Stimulated activated naive CD8-positive, alpha-beta T cell treated with anti-CD3 and anti-CD28 coated beads, Interleukin-15, Interleukin-2, amounts not matched to agents 100 ng/mL and 50 ng/mL, for 24 hours (primary cell): ENCODE measurements around the gene MMRN1.

Experiments used
- H3K27ac Mint-ChIP-seq: one replicate; pipeline ENCODE4 v1.8.0; 2021; ENCODE audit warnings: mild to moderate bottlenecking, mixed read lengths
- H3K27me3 Mint-ChIP-seq: one replicate; pipeline ENCODE4 v1.8.0; 2021; ENCODE audit warnings: mixed read lengths
- H3K36me3 Mint-ChIP-seq: one replicate; pipeline ENCODE4 v1.8.0; 2021; ENCODE audit warnings: low read depth, mixed read lengths
- H3K4me1 Mint-ChIP-seq: one replicate; pipeline ENCODE4 v1.8.0; 2021; ENCODE audit warnings: low read depth, mixed read lengths
- H3K4me3 Mint-ChIP-seq: one replicate; pipeline ENCODE4 v1.8.0; 2021; ENCODE audit warnings: mild to moderate bottlenecking, mixed read lengths
- H3K9me3 Mint-ChIP-seq: one replicate; pipeline ENCODE4 v1.8.0; 2021; ENCODE audit warnings: mixed read lengths

Gene MMRN1, protein sequence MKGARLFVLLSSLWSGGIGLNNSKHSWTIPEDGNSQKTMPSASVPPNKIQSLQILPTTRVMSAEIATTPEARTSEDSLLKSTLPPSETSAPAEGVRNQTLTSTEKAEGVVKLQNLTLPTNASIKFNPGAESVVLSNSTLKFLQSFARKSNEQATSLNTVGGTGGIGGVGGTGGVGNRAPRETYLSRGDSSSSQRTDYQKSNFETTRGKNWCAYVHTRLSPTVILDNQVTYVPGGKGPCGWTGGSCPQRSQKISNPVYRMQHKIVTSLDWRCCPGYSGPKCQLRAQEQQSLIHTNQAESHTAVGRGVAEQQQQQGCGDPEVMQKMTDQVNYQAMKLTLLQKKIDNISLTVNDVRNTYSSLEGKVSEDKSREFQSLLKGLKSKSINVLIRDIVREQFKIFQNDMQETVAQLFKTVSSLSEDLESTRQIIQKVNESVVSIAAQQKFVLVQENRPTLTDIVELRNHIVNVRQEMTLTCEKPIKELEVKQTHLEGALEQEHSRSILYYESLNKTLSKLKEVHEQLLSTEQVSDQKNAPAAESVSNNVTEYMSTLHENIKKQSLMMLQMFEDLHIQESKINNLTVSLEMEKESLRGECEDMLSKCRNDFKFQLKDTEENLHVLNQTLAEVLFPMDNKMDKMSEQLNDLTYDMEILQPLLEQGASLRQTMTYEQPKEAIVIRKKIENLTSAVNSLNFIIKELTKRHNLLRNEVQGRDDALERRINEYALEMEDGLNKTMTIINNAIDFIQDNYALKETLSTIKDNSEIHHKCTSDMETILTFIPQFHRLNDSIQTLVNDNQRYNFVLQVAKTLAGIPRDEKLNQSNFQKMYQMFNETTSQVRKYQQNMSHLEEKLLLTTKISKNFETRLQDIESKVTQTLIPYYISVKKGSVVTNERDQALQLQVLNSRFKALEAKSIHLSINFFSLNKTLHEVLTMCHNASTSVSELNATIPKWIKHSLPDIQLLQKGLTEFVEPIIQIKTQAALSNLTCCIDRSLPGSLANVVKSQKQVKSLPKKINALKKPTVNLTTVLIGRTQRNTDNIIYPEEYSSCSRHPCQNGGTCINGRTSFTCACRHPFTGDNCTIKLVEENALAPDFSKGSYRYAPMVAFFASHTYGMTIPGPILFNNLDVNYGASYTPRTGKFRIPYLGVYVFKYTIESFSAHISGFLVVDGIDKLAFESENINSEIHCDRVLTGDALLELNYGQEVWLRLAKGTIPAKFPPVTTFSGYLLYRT

DNA sequence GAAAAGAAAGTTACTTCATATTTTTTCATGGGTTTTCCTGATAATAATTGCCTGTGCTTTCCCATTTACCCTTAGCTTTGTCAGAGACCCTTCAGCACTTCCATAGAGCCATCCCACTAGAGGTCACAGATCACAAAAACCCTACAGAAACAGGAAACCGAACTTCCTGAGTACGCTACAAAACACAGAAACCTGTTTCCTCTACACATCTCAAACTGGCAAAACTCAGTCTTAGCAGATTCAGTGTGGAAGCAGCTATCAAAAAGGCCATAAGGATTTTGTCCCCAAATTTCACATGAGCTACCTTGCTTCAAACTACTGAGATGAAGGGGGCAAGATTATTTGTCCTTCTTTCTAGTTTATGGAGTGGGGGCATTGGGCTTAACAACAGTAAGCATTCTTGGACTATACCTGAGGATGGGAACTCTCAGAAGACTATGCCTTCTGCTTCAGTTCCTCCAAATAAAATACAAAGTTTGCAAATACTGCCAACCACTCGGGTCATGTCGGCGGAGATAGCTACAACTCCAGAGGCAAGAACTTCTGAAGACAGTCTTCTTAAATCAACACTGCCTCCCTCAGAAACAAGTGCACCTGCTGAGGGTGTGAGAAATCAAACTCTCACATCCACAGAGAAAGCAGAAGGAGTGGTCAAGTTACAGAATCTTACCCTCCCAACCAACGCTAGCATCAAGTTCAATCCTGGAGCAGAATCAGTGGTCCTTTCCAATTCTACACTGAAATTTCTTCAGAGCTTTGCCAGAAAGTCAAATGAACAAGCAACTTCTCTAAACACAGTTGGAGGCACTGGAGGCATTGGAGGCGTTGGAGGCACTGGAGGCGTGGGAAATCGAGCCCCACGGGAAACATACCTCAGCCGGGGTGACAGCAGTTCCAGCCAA is at the start of gene MMRN1:
MMRN1 (plus strand) TSS at position 206 of the 902 bp plus-strand sequence; CDS start at position 324, 118 bp downstream.
- no peaks in the 10 kb centered on the region for H3K9me3 Mint-ChIP-seq
- no peaks in the 10 kb centered on the region for H3K36me3 Mint-ChIP-seq
- H3K27ac Mint-ChIP-seq, result peak within 1 kb of the TSS; percentile 75
- H3K27me3 Mint-ChIP-seq, result peaks cover 4% of the 10 kb centered on the region
- H3K4me1 Mint-ChIP-seq, result peaks cover 20% of the 10 kb centered on the region
- H3K4me3 Mint-ChIP-seq, result peak within 1 kb of the TSS; percentile 67

- peaks cover 7% of the 10 kb centered on the region for H3K9me3 Mint-ChIP-seq
- no peak overlapping the region for H3K27ac Mint-ChIP-seq
These were observed 46.9 kb upstream of the MMRN1 start for GRCh38 chr4:89847571-89848325.

GRCh38 chr4:89855236-89855635 is 39.4 kb upstream of the MMRN1 start:
- H3K27me3 Mint-ChIP-seq, result peaks cover 14% of the 10 kb centered on the region
- H3K4me1 Mint-ChIP-seq, result no peaks in the 10 kb centered on the region
- H3K4me3 Mint-ChIP-seq, result no peak overlapping the region
- H3K9me3 Mint-ChIP-seq, result peaks cover 1% of the 10 kb centered on the region
- H3K27ac Mint-ChIP-seq, result no peak overlapping the region
- no peaks in the 10 kb centered on the region for H3K36me3 Mint-ChIP-seq

More at GRCh38 chr4:89847571-89848325, 46.9 kb upstream of the MMRN1 start:
- no peaks in the 10 kb centered on the region for H3K36me3 Mint-ChIP-seq
- H3K27me3 Mint-ChIP-seq, result no peaks in the 10 kb centered on the region
- no peaks in the 10 kb centered on the region for H3K4me1 Mint-ChIP-seq
- no peak overlapping the region for H3K4me3 Mint-ChIP-seq

GRCh38 chr4:89860971-89861370 is 33.7 kb upstream of the MMRN1 start:
- Mint-ChIP-seq H3K27ac (no peak overlapping the region), H3K4me1 (no peaks in the 10 kb centered on the region), H3K4me3 (no peak overlapping the region), H3K36me3 (no peaks in the 10 kb centered on the region), H3K27me3 (peaks cover 19% of the 10 kb centered on the region), H3K9me3 (no peaks in the 10 kb centered on the region)

DNA sequence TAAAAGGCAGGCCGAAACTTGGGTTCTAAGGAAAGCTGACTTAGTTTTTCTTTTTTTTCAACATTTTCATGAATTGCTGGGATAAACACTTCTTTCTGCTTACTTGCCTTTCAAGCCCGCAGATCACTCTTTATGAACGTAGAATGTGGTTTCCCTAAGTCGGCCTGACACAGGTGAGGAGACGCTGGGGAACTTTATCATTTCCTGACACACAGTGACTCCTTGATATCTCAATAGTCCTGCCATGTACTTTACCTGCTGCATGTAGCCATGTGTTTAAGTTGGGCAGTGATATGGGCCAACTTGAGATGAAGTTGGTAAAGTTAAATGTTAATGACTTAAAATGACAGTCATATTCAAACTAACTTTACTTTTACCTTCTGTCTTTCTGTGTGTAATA is 31.1 kb upstream of the MMRN1 start:
- Mint-ChIP-seq H3K4me3 (no peak overlapping the region), H3K27ac (no peak overlapping the region), H3K4me1 (no peaks in the 10 kb centered on the region), H3K9me3 (peaks cover 5% of the 10 kb centered on the region), H3K27me3 (peaks cover 19% of the 10 kb centered on the region), H3K36me3 (no peaks in the 10 kb centered on the region)

- H3K36me3 Mint-ChIP-seq, result no peaks in the 10 kb centered on the region
- no peaks in the 10 kb centered on the region for H3K4me1 Mint-ChIP-seq
- H3K27me3 Mint-ChIP-seq, result peaks cover 12% of the 10 kb centered on the region
- no peak overlapping the region for H3K4me3 Mint-ChIP-seq
- no peak overlapping the region for H3K27ac Mint-ChIP-seq
- H3K9me3 Mint-ChIP-seq, result peaks cover 5% of the 10 kb centered on the region
These were observed 26.4 kb upstream of the MMRN1 start for GRCh38 chr4:89868276-89868675.

DNA sequence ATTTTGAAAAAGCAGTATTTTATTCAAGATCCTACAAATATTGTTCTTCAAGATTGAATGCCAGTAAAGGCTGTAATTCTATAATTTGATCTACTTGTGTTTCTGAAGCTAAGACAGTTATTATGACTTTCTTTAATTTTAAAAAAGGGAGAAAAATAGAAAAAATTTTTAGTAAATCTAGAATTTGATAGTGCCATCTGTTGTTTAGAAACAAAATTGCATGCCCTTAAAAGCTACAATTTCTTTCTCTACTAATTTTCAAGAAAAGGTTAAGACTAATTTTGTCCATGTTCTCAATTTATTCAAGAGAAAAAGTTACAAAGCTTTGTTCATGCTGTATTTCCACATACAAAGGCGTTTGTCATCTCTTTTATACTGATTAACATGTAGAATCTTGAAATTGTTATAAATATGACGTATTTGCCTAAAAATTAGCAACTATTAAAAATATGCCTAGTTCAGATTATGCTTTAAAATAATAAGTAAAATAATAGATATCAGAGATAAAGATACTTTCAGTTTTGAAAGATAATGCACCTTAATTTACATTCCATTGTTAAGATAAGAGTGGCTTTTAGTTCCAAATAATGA is 25.6 kb upstream of the MMRN1 start:
- Mint-ChIP-seq H3K27me3 (peaks cover 10% of the 10 kb centered on the region), H3K4me3 (no peak overlapping the region), H3K27ac (no peak overlapping the region), H3K36me3 (no peaks in the 10 kb centered on the region), H3K9me3 (peaks cover 5% of the 10 kb centered on the region), H3K4me1 (no peaks in the 10 kb centered on the region)

DNA sequence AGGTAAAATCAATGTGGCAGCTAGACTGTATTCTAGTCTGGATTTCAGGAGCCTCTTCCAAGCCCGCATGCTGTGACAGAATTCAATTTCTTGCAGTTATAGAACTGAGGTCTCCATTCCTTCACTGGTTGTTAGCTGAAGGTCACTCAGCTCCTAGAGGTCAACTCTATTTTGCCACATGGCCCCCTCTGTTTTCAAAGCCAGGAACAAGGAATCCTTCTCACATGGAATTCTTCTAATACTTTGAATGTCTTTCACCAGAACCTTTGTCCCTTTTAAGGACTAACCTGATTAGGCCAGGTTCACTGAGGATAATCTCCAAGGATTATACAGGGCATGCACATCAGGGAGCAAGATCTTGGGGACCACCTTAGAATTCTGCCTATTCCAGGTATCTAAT is 23.4 kb upstream of the MMRN1 start:
- peaks cover 5% of the 10 kb centered on the region for H3K27me3 Mint-ChIP-seq
- H3K4me1 Mint-ChIP-seq, result peaks cover 4% of the 10 kb centered on the region
- H3K27ac Mint-ChIP-seq, result no peak overlapping the region
- peaks cover 5% of the 10 kb centered on the region for H3K9me3 Mint-ChIP-seq
- H3K4me3 Mint-ChIP-seq, result no peak overlapping the region
- H3K36me3 Mint-ChIP-seq, result no peaks in the 10 kb centered on the region

GRCh38 chr4:89876548-89876947 is 18.1 kb upstream of the MMRN1 start:
- peaks cover 9% of the 10 kb centered on the region for H3K4me1 Mint-ChIP-seq
- H3K36me3 Mint-ChIP-seq, result no peaks in the 10 kb centered on the region
- peak overlapping the region; percentile 36 for H3K27ac Mint-ChIP-seq
- H3K27me3 Mint-ChIP-seq, result peaks cover 4% of the 10 kb centered on the region
- no peaks in the 10 kb centered on the region for H3K9me3 Mint-ChIP-seq
- H3K4me3 Mint-ChIP-seq, result no peak overlapping the region

DNA sequence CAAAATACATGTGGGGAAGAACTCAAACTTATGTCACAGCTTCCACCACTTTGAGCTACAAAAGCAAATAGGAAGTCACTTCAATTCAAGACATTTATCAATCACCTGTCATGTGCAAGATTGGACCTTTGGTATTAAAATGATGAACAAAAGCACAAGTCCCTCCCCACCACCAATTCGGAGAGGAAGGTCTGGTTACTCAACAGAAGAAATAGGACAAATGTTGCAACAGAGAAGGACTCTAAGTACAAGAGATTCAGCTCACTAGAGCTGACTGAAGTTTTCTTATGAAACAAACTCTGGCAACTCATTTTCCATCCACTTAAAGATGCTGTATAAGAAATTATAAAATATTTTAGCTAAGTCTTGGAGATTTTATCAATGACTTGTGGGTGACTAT is 16.0 kb upstream of the MMRN1 start:
- no peak overlapping the region for H3K4me3 Mint-ChIP-seq
- no peak overlapping the region for H3K27ac Mint-ChIP-seq
- no peaks in the 10 kb centered on the region for H3K9me3 Mint-ChIP-seq
- peaks cover 9% of the 10 kb centered on the region for H3K4me1 Mint-ChIP-seq
- peaks cover 4% of the 10 kb centered on the region for H3K27me3 Mint-ChIP-seq
- no peaks in the 10 kb centered on the region for H3K36me3 Mint-ChIP-seq

GRCh38 chr4:89879215-89879614 is 15.4 kb upstream of the MMRN1 start:
- Mint-ChIP-seq H3K4me1 (peaks cover 9% of the 10 kb centered on the region), H3K36me3 (no peaks in the 10 kb centered on the region), H3K9me3 (no peaks in the 10 kb centered on the region), H3K27ac (no peak overlapping the region), H3K27me3 (peaks cover 4% of the 10 kb centered on the region), H3K4me3 (no peak overlapping the region)

DNA sequence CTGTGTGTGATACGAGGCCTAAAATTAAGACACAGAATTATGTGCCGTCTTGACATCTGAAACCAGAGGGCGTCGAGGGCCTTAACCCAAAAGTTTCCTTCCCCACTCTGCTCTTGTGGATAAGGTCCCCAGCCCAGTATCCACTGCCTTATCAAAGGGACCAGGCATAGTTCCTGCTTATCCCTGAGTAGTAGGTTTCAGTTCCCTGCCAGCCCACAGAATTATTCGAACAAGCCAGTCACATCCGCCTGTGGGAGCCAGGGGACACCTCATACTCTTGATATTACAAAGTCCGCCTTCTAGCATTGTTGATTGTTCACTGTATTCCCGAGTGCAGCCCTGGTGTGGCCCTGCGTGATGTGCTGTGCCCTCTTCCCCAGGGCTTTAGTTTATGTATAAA is 5.4 kb upstream of the MMRN1 start:
- Mint-ChIP-seq H3K4me1 (peaks cover 3% of the 10 kb centered on the region), H3K27ac (no peak overlapping the region), H3K36me3 (no peaks in the 10 kb centered on the region), H3K4me3 (no peak overlapping the region), H3K27me3 (peaks cover 7% of the 10 kb centered on the region), H3K9me3 (no peaks in the 10 kb centered on the region)

GRCh38 chr4:89897867-89898266 is 3.2 kb downstream of the MMRN1 start:
- peaks cover 4% of the 10 kb centered on the region for H3K27me3 Mint-ChIP-seq
- H3K36me3 Mint-ChIP-seq, result no peaks in the 10 kb centered on the region
- peaks cover 20% of the 10 kb centered on the region for H3K4me1 Mint-ChIP-seq
- H3K27ac Mint-ChIP-seq, result no peak overlapping the region
- H3K9me3 Mint-ChIP-seq, result no peaks in the 10 kb centered on the region
- H3K4me3 Mint-ChIP-seq, result no peak overlapping the region
